ENCODE measurements around the gene UBE2D4.
"Not testable (repeated sequence)": the region's sequence is repeated elsewhere in the genome, so short reads cannot be mapped to it uniquely, and the experiment has no call there.

Gene UBE2D4

DNA sequence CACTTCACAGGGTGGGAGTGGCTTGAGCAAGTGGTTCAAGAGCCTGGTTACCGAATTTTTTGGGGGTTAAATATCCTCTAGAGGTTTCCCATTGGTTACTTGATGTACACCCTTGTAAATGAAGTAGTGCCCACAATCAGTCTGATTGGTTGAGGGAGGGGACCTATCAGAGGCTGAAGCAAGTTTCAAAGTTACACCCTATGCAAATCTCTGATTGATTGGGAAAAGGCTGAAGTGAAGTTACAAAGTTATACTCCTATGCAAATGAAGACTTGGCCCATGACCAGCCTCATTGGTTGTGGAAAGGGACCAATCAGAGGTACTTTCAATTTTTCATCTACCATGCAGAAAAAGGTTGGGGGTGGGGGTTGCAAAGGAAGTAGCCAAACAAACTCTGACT, 34.7 kb downstream of the UBE2D4 start:
- TF ChIP-seq TAF1 (IDR thresholded peaks at IDR 0.05; ENCODE audit: borderline replicate concordance, insufficient read depth, low read length): no peak
- no peak for TF ChIP-seq POLR2AphosphoS5 (IDR thresholded peaks at IDR 0.05; ENCODE audit: low read depth, low read length)
- TF ChIP-seq FOXP2 (optimal IDR thresholded peaks at IDR 0.05; ENCODE audit: borderline replicate concordance, extremely low read depth, extremely low read length, insufficient read depth): no peak
- TF ChIP-seq, protein P1, sequence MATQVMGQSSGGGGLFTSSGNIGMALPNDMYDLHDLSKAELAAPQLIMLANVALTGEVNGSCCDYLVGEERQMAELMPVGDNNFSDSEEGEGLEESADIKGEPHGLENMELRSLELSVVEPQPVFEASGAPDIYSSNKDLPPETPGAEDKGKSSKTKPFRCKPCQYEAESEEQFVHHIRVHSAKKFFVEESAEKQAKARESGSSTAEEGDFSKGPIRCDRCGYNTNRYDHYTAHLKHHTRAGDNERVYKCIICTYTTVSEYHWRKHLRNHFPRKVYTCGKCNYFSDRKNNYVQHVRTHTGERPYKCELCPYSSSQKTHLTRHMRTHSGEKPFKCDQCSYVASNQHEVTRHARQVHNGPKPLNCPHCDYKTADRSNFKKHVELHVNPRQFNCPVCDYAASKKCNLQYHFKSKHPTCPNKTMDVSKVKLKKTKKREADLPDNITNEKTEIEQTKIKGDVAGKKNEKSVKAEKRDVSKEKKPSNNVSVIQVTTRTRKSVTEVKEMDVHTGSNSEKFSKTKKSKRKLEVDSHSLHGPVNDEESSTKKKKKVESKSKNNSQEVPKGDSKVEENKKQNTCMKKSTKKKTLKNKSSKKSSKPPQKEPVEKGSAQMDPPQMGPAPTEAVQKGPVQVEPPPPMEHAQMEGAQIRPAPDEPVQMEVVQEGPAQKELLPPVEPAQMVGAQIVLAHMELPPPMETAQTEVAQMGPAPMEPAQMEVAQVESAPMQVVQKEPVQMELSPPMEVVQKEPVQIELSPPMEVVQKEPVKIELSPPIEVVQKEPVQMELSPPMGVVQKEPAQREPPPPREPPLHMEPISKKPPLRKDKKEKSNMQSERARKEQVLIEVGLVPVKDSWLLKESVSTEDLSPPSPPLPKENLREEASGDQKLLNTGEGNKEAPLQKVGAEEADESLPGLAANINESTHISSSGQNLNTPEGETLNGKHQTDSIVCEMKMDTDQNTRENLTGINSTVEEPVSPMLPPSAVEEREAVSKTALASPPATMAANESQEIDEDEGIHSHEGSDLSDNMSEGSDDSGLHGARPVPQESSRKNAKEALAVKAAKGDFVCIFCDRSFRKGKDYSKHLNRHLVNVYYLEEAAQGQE (IDR thresholded peaks at IDR 0.05; ENCODE audit: insufficient read depth in 1 of 2, low read depth in 2 of 2, low read length in 2 of 2): no peak
- no peak for TF ChIP-seq SIN3A (IDR thresholded peaks at IDR 0.05; ENCODE audit: borderline replicate concordance, insufficient read depth, low read length)

DNA sequence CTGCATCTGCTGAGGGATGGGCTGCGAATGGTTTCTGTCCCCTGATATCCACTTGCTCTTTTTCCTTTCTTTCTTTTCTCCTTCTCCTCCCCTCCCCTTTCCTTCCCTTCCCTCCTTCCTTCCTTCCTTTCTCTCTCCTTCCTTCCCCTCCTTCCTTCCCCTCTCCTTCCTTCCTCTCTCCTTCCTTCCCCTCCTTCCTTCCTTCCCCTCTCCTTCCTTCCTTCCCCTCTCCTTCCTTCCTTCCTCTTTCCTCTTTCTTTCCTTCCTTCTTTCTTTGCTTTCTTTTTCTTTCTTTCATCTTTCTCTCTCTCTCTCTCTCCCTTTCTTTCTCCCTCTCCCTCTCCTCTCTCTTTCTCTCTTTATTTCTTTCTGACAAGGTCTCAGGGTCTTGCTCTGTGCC, 51.3 kb downstream of the UBE2D4 start:
- TF ChIP-seq SIN3A (IDR thresholded peaks at IDR 0.05; ENCODE audit: borderline replicate concordance, insufficient read depth, low read length) (no peak), TAF1 (IDR thresholded peaks at IDR 0.05; ENCODE audit: borderline replicate concordance, insufficient read depth, low read length) (no peak), POLR2AphosphoS5 (IDR thresholded peaks at IDR 0.05; ENCODE audit: low read depth, low read length) (no peak), FOXP2 (optimal IDR thresholded peaks at IDR 0.05; ENCODE audit: borderline replicate concordance, extremely low read depth, extremely low read length, insufficient read depth) (no peak)
- TF ChIP-seq, protein P1 (IDR thresholded peaks at IDR 0.05; ENCODE audit: insufficient read depth in 1 of 2, low read depth in 2 of 2, low read length in 2 of 2): no peak

DNA sequence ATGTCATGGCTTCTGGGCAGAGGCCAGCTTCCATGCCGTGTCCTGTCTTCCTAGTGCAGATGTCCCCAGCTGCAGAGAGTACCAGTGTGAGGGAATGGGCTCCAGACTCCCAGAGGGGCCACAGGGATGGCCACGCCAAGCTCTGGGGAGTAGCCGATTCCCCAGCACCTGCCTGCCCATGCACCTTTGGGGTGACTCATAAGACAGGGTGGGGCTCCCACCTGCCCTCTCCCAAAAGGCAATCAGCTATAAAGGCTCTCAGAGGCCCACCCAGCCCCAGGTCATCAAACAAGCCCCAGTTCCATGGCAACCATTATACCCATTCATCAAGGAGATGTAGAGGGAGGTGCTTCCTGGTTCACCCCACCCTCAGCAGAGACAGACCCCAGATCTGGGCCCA, 71.3 kb downstream of the UBE2D4 start, which contains the start of gene SPDYE1:
TSS of gene SPDYE1 (plus strand) at position 366 of the 400 bp plus-strand sequence. CDS start 2,053 bp downstream, outside the sequence.
- not testable (repeated sequence) for TF ChIP-seq POLR2AphosphoS5 (IDR thresholded peaks at IDR 0.05; ENCODE audit: low read depth, low read length); TAF1 (IDR thresholded peaks at IDR 0.05; ENCODE audit: borderline replicate concordance, insufficient read depth, low read length)
- TF ChIP-seq, protein P1 (IDR thresholded peaks at IDR 0.05; ENCODE audit: insufficient read depth in 1 of 2, low read depth in 2 of 2, low read length in 2 of 2): not testable (repeated sequence)
